Breast epithelium (tissue), 4 donors: ENCODE results near the gene GNG14. TPM values are rescaled to one million over a fixed set of nuclear protein-coding genes. Genes with fewer than 3 reads are reported as not detected.
"Not testable (repeated sequence)": the region's sequence is repeated elsewhere in the genome, so short reads cannot be mapped to it uniquely, and the experiment has no call there.

Experiments used
- DNase-seq, 2 donors: peaks; one replicate each; pipeline ENCODE4 v3.0.0-alpha.2; 2019; ENCODE audit warnings: low spot score in 2 of 2
- H3K27ac ChIP-seq, 2 donors: fragments of 200-600 bp; sonication (generic) in 1 of 2; one replicate each; pipeline ENCODE4 v1.5.1; 2016 to 2019; ENCODE audit warnings: mild to moderate bottlenecking in 1 of 2
- H3K27me3 ChIP-seq, 2 donors: fragments of 200-600 bp; sonication (generic) in 1 of 2; one replicate each; pipeline versions ENCODE4 v1.5.1 to v1.6.0; 2017 to 2019; ENCODE audit warnings: control low read depth in 1 of 2, mild to moderate bottlenecking in 1 of 2
- H3K36me3 ChIP-seq: fragments of 200-600 bp; one replicate; pipeline ENCODE4 v1.5.1; 2019
- H3K4me1 ChIP-seq, 2 donors: fragments of 200-600 bp; sonication (generic); one replicate each; pipeline ENCODE4 v1.5.1; 2016 to 2019; ENCODE audit warnings: control low read depth in 1 of 2
- H3K4me3 ChIP-seq, 3 donors: fragments of 200-600 bp; sonication (generic); 1 replicate in 2 of 3; 2 replicates in 1 of 3; pipeline ENCODE4 v1.5.1; 2016 to 2019; ENCODE audit warnings: mild to moderate bottlenecking in 3 of 3, moderate library complexity in 2 of 3
- H3K9me3 ChIP-seq, 2 donors: fragments of 200-600 bp; sonication (generic) in 1 of 2; one replicate each; pipeline ENCODE4 v1.5.1; 2016 to 2019; ENCODE audit warnings: control low read depth in 1 of 2
- POLR2A ChIP-seq: fragments of 450-650 bp; IDR thresholded peaks from one replicate; pipeline ENCODE4 v1.6.1; 2016; ENCODE audit warnings: antibody characterized with exemption, mild to moderate bottlenecking, moderate library complexity
- POLR2AphosphoS5 ChIP-seq, 3 donors: sonication (generic); formaldehyde crosslinking; IDR thresholded peaks; one replicate each; pipeline ENCODE4 v1.6.1; 2017; ENCODE audit warnings: antibody characterized with exemption in 3 of 3
- intact Hi-C: fragments of 100-400 bp; cut with DNase I; formaldehyde crosslinking; loops from one replicate; pipeline ENCODE4 v1.15.1; 2023; ENCODE audit warnings: low total_unique reads
- total RNA-seq, 3 donors: library from RNA; depleted of rRNA; stranded (reverse); fragments of >200 nt; gene quantifications; one replicate each; pipeline ENCODE4 v1.1.0, GENCODE V29; 2016
- TF ChIP-seq, protein P1 (sequence below), 3 donors: fragments of 450-650 bp; IDR thresholded peaks; one replicate each; pipeline ENCODE4 v1.5.1; 2016 to 2017; ENCODE audit warnings: antibody characterized with exemption in 3 of 3, mild to moderate bottlenecking in 3 of 3, moderate library complexity in 3 of 3

The GNG14 gene
- total RNA-seq, 3 donors from 2014 or later = not detected

DNA sequence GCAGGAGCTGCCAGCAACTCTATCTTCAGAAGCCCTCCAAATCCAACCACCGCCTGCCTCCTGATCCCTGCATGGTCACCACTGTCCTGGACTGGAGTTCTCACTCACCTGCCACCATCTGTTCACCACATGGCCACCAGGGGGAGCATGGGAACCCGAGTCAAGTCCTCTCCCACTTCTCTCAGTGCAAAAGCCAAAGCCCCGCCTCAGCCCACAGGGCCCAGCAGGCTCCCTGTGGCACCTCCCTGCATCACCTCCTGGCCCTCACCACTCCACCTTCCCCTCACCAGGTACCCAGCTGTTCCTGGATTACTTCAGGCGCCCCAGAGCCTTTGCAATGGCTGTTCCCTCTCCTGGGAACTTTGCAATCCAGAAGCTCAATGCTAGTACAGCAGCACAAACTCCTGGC is 11.4 kb upstream of the GNG14 start:
- intact Hi-C loops = no loop called here
- TF ChIP-seq POLR2AphosphoS5 (IDR thresholded peaks at IDR 0.05) (peak in 1 of 3 donors; percentile 13), POLR2A (no peak)
- TF ChIP-seq, protein P1, sequence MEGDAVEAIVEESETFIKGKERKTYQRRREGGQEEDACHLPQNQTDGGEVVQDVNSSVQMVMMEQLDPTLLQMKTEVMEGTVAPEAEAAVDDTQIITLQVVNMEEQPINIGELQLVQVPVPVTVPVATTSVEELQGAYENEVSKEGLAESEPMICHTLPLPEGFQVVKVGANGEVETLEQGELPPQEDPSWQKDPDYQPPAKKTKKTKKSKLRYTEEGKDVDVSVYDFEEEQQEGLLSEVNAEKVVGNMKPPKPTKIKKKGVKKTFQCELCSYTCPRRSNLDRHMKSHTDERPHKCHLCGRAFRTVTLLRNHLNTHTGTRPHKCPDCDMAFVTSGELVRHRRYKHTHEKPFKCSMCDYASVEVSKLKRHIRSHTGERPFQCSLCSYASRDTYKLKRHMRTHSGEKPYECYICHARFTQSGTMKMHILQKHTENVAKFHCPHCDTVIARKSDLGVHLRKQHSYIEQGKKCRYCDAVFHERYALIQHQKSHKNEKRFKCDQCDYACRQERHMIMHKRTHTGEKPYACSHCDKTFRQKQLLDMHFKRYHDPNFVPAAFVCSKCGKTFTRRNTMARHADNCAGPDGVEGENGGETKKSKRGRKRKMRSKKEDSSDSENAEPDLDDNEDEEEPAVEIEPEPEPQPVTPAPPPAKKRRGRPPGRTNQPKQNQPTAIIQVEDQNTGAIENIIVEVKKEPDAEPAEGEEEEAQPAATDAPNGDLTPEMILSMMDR (IDR thresholded peaks at IDR 0.05) = peak; percentile 79 to 85 (median 81)

GRCh38 chr19:12676928-12677327 is 10.9 kb upstream of the GNG14 start:
- H3K36me3 ChIP-seq = peaks cover 3% of the 10 kb centered on the region
- H3K9me3 ChIP-seq = no peaks in the 10 kb centered on the region
- intact Hi-C loops = no loop called here
- no peak overlapping the region for H3K27ac ChIP-seq
- DNase-seq = no peak
- no peak overlapping the region for H3K4me3 ChIP-seq
- TF ChIP-seq, protein P1 (IDR thresholded peaks at IDR 0.05) = no peak
- TF ChIP-seq POLR2A (no peak), POLR2AphosphoS5 (IDR thresholded peaks at IDR 0.05) (no peak)
- H3K27me3 ChIP-seq = no peaks in the 10 kb centered on the region
- H3K4me1 ChIP-seq = no peaks in the 10 kb centered on the region

More for the DNA sequence above, 11.4 kb upstream of the GNG14 start:
- no peak overlapping the region for H3K27ac ChIP-seq
- DNase-seq = peak; percentile 57 to 83
- no peak overlapping the region for H3K4me3 ChIP-seq
- H3K36me3 ChIP-seq = peaks cover 3% of the 10 kb centered on the region
- no peaks in the 10 kb centered on the region for H3K9me3 ChIP-seq
- H3K27me3 ChIP-seq = no peaks in the 10 kb centered on the region
- H3K4me1 ChIP-seq = no peaks in the 10 kb centered on the region

GRCh38 chr19:12678039-12678438 is 9.8 kb upstream of the GNG14 start:
- H3K4me3 ChIP-seq, H3K27me3 ChIP-seq, H3K36me3 ChIP-seq, intact Hi-C loops, H3K4me1 ChIP-seq, H3K9me3 ChIP-seq, DNase-seq, H3K27ac ChIP-seq: not testable (repeated sequence)

DNA sequence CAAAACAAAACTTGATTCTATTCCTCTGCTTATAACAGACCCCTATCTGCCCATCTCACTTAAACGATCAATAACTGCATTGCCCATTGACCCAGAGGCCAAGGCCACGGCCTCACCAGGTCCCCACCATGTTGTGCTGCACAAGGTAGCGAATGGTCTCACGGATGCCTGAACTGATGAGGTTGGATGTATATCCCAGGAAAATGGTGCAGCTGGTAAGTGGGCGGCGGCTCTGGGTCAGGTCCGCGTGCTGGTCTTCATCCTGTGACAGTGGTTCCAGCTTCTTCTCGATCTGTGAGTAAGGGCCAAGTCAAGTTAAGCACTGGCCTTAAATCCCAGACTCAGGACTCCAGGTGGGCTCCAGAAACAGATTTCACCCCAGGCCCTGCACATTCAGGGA is 7.8 kb upstream of the GNG14 start:
- Histone ChIP-seq H3K4me3 (no peak overlapping the region), H3K27me3 (no peaks in the 10 kb centered on the region), H3K4me1 (no peaks in the 10 kb centered on the region), H3K9me3 (no peaks in the 10 kb centered on the region), H3K36me3 (no peaks in the 10 kb centered on the region), H3K27ac (no peak overlapping the region)
- intact Hi-C loops = no loop called here
- TF ChIP-seq POLR2A = no peak
- TF ChIP-seq, protein P1 (IDR thresholded peaks at IDR 0.05) = no peak
- no peak for TF ChIP-seq POLR2AphosphoS5 (IDR thresholded peaks at IDR 0.05)
- no peak for DNase-seq

- intact Hi-C loops = no loop called here
- DNase-seq = peak; percentile 86 to 90
- Histone ChIP-seq H3K27ac (peak within 1 kb of the TSS; percentile 98 to 99), H3K9me3 (no peaks in the 10 kb centered on the region), H3K4me3 (peak within 1 kb of the TSS; percentile 75 to 94 (median 87)), H3K36me3 (no peaks in the 10 kb centered on the region), H3K4me1 (no peaks in the 10 kb centered on the region), H3K27me3 (no peaks in the 10 kb centered on the region)
- peak; percentile 72 to 83 (median 81) for TF ChIP-seq POLR2AphosphoS5 (IDR thresholded peaks at IDR 0.05)
- TF ChIP-seq, protein P1 (IDR thresholded peaks at IDR 0.05) = no peak
- peak; percentile 45 for TF ChIP-seq POLR2A
Observed at GRCh38 chr19:12681074-12681987, 6.5 kb upstream of the GNG14 start, which contains the start of gene DHPS. TSS of gene DHPS (minus strand) at chr19:12681880. CDS start at chr19:12681766, 114 bp downstream.
